Inflammatory macrophage treated with lipopolysaccharide for 4 hours (primary cell): ENCODE data around the gene STK24.
A peak's percentile ranks its signal among the peaks of the same experiment; 100 is the strongest.
"Not testable (repeated sequence)": the region's sequence is repeated elsewhere in the genome, so short reads cannot be mapped to it uniquely, and the experiment has no call there.

Experiments used
- DNase-seq: peaks from one replicate; pipeline ENCODE4 v3.0.0-alpha.2; 2020

STK24 gene

DNA sequence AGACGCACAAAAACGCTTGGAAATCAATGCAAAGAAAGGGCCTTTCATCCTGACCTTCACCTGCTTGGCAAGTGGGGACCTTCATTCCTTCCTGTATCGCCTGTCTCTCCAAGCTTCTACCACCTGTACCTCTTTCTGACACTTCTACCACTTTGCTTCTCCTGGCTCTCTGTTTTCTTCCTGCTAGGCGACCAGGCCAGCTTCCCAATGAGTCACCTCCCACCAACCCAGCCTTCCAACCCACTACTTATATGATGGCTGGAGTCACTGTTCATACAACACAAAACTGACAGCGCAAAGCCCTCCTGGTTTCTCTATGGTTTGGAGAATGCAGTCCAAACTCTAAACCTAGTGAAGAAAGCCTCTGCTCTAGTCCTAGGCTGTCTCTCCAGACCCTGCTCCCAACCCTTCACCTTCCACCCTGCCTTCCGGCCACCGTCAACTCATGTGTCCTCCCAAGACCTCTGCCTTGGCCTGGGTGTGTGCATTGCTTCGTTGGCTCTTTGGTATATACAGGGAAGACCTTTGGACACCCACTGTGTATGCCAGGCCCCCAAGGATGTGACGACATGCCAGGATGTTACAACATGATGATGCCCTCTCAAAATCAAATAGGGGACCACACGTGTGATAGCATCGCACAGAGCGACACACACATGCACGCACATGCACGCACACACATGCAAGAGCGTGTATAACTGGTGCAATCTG, 148.5 kb downstream of the STK24 start:
- no peak for DNase-seq

DNA sequence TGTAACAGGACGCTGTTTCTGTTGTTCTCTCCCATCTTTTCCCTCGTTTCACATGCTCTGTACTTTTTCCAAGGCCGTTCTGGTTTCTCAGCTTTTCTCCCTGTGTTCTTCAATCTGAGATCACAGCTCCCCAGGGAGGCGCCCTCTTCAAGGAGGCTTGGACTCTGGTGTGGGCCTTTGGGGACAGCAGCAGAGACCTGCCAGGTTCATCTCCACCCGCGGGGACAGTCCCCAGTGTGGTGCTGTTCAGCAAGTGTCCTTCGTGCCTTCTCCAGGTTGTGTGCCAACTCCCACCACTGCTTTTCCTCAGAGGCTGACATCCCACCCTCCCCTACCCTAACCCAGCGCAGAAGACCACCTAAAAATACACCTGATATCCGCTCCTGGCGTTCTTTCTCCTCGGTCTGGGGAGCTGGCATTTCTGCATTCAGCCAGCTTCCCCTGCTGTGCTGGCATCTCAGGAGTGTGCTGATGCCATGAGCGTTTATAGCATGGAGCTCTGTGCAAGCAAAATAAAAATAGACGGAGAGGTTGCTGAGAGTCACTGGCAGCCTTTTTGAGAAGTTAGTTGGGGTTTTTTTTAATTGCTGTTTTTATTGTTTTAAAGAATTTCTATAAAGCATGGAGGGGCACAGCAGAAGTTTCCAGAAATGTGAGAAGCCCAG, 149.4 kb downstream of the STK24 start:
- no peak for DNase-seq

DNA sequence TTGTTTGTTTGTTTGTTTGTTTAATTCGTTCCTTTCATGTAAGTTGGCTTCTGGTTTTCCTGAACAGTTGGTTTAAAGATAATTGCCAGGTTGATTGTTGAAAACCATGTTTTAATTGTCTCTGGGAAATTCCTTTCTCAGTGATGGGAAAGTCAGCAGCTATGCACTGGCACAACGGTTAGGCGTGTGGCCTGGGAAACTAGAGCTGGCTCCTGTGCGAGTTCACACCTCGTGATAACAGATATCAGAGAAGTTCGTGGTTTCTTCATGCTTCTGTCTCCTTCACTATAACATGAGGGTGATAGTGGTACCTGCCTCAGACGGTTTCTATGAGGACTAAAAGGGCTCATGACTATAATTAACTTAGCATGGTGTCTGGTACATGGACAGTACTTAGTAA, 153.5 kb downstream of the STK24 start:
- no peak for DNase-seq

DNA sequence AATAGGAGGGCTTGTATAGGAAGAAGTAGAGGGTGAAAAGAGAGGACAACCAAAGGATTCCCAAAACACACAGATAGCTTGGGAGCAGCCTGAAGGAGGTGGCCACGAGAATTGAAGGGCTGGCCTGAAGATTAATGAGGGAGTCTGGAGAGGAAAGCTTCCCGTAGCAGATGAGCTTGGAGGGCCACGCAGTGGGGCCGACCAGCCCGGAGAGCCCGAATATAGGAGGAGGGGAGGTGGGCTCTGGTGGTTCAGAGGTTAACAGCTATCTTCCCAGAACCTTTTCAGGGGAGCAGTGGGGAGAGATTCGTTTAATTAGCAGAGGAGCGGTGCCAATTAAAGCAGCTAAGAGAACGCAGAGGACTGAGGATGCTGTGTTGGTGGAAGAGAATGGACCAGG, 154.9 kb downstream of the STK24 start:
- DNase-seq, result no peak

DNA sequence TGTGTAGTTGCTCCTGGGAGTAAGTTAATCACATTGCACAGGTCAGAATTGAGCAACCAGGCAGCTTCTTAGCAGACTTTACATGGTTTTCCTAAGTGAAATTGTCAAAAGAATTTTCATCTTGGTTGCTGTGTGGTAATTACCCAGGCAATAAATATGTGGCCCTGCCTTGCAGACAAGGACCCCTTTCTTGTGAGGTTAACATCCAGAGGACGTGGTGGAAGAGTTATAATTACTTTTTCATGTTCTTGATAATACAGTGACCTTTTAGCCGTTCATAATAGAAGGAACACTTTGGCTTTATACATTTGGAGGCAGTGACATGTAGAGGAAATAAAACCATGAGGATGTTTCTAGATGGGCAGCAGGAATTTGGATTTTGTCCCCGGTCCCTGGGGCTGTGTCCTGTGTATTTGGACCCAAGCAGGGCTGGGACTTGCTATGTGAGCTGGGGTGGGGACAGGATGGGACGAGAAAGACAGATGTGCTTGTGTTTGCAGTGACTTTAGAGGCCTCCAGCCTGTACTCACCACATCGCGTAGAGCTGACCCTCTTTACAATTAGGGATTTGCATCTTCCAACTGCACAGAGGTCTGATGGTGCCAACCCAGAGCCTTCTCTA, 156.2 kb downstream of the STK24 start:
- no peak for DNase-seq

DNA sequence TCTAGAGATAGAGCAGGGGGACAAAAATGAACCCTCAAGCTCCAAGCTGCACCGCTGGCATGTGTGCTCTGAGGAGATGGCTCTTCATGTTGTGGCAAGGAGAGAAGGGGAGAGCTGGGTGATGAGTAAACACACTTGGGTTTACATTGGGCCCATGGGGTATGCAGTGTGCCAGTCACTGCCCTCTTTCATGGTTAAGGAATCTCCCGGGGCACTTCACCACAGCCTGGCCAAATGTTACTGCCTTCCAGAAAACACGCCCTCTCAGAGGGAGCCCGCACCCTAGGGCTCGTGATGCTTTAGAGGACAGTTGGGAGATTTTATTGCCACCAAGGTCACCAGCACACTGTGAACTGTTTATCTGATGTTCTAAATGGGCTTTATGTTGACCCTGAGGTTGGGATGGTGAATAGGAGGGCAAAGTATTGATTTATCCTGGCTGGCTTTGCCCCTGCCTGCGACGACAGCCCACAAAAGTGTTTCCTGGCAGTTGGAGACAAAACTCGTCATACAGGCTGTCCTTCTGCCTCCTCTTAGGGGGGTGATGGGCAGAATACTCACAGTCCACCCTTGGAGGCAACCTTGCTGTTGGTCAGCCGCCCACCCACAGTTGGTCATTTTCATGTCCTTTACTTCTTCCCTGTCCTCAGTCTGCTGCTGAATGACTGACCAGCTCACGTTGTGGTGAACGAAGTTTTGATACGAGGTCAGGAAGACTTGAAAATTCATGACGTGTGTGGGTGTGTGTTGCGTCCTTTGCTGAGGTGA, 156.9 kb downstream of the STK24 start:
- DNase-seq, result no peak

DNA sequence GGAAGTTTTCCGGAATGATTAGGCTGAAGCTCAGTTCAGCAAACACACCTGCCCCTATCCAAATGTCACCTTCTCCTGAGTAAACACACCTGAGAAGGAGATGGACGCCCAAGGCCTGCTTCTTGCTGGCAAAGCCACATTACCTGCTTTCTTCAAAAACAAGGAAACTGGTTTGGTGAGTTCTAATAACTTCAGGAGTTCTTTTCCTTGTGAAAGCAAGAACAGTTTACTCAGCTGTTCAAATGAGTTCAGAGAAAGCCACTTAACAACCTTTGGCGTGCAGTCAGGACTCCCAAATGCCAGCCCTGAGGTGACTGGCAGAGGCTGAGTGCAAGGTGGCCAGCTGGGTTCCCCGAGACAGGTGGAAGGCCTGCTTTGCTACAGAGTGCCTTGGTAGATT, 160.5 kb downstream of the STK24 start:
- no peak for DNase-seq

DNA sequence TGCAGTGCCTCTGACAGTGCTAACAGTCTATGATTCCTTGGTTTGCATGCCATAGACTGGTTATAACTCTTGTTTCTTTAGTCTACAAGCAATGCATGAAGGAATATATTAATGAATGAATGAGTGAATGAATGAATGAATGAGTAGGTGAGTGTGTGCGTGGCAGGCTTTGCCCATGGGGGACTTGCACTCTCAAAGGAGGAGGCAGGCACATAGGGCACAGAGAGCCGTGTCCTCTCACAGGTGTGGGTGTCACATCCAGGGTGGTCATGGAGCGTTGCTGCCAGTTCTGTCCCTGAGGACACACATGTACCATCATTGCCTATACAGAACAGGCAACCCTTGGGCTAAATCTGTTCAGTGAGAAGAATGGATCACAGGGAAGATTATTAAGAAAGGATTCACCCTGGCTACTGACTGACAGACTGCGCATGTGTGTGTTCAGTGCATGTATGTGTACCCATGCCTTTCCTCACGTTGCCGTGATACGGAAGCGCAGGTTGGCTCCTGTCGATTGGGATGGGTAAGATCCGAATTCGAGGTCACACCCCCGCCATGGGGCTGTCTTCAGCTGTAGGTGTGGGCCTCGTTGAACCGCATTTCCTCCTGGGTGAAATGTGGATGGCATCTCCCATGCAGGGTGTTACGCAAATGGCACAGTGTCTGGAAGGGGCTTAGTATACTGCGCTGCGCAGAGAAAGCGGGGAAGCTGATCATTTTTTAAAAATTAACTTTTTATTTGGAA, 161.4 kb downstream of the STK24 start:
- DNase-seq, result no peak

DNA sequence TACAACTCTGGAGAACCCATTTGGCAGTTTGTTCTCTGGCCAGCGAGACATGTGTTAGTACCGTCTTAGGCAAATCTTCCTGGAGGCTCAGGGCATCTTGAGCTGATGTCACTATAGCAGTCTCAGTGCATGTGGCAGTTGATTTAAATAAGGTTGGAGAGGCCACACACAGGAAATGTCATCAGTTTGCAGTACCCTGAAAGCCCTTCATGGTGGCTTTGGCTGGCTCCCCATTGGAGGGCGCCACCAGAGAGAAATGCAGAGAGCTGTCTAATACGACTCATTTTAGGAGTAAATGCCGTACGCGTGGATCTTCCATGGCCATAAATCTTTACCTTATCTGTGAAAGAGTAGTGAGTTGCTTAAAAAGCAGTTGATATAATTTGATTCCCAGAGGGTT, 163.1 kb downstream of the STK24 start:
- no peak for DNase-seq

DNA sequence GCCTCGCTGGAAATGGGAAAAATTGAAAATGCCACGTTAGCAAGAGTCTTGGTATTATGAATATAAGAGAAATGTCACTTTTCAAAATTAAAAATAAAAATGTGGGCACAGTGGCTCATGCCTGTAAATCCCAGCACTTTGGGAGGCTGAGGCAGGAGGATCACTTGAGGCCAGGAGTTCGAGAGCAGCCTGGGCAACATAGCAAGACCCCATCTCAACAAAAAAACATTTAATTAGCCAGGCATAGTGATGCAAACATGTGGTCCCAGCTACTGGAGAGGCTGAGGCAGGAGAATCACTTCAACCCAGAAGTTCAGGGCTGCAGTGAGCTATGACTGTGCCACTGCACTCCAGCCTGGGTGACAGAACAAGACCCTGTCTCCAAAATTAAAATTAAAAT, 163.6 kb downstream of the STK24 start:
- DNase-seq, result not testable (repeated sequence)

DNA sequence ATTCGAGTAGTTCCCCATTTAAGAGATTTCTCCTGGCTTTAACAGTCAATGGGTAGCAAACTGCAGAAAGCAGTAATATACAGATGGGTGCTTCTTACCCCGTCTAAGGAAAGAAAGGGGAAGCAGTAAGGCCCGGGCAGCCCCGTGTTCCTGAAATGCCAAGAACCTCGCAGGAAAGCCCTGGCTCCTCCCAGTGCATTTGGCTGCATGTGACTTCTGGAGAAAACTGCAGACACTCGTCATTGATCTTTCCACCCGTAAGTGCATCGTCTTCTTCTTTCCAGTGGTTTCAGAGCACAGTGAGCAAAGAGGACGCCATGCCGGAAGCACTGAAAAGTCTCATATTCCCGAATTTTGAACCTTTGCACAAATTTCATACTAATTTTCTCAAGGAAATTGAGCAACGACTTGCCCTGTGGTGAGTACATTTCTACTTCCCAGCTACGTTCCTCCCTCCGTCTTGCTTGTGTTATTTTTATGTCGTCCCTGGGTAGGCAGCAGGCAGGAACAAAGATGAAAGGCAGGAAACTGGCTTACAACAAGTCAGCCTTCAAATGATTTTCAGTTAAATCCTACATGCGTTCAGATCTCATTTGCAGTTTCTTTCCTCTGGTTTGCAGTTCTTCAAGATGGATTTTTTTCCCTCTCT, 165.2 kb downstream of the STK24 start:
- DNase-seq, result peak; percentile 72

DNA sequence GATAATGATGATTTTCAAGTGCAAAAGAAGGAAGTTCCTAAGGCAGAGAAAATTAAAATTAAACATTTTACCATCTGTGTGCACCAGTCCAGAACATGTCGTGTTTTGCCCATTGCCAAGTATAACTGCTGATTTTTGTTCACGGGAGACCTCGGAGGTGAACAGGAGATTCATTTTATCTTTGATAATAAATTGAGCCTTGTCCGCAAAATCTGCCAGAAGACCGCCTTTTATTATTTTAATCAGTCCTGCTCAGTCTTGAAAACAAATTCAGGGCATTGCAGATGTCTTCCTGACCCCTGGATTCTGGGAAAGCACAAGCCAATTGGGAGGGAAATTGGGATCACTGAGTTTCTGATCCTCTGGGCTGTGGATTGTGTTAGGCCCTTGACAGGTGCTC, 165.9 kb downstream of the STK24 start:
- no peak for DNase-seq

DNA sequence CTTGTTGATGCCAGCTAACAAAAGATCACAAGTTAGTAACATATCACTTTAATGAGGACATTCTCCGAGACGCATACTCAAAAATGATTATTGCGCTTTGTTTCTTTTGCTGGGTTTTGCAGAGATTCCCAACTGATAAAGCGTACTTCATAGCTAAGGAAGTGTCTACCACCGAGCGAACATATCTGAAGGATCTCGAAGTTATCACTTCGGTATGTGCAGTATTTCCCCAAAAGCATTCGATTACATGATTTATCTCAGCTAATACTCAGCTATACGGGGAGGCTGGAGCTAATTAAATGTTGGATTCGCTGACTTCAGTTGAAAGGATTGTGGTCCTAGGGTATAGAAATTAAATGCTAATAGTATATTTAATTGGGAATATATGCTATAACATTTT, 166.3 kb downstream of the STK24 start:
- DNase-seq, result no peak

DNA sequence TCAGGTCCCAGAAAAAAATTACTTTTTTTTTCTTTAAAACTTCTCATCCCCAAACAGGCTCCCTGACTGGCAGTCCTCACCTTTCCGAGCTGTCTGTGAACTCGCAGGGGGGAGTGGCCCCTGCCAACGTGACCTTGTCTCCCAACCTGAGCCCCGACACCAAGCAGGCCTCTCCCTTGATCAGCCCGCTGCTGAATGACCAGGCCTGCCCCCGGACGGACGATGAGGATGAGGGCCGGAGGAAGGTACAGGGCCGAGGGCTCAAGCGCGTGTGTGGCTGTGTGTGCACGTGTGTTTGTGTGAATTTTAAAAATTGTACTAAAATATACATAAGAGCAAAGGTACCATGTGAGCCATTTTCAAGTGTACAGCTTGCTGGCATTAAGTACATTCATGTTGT, 167.6 kb downstream of the STK24 start:
- DNase-seq, result no peak

DNA sequence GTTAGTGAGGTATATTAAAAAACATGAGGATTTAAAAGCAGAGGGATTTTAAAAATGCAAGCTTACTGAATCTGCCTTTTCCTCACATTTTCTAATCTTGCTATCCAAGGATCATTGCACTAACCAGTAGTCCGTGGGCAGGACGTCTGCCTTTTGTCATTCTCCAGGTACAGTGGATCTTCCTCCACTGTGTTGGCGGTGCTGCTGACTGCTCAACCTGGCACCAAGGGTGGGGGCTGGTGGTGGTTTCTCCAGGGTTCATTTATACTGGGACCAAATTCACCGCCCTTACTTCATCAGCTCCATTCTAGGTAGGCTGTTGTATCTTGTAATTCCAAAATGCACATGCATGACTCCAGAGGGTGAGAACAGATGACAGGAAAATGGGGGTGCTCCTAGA, 169.3 kb downstream of the STK24 start:
- no peak for DNase-seq

DNA sequence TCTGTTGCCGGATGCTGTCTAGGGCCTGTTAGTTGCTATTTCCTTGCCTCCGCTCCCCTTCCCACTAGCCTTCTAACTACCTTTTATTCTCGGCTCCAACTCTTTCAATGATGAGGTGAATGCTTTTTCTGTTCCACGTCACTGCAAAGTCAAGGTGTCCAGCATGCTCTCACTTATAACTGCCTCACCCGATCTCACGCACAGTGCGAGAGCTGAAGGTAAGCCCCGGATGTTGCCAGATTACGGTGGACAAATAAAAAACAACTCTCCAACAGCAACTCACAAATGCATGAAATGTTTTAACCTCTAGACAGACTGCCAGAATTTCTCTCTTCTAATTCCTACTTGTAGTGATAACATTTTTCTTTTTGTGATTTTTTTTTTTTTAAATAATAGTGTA, 169.9 kb downstream of the STK24 start:
- DNase-seq, result no peak

DNA sequence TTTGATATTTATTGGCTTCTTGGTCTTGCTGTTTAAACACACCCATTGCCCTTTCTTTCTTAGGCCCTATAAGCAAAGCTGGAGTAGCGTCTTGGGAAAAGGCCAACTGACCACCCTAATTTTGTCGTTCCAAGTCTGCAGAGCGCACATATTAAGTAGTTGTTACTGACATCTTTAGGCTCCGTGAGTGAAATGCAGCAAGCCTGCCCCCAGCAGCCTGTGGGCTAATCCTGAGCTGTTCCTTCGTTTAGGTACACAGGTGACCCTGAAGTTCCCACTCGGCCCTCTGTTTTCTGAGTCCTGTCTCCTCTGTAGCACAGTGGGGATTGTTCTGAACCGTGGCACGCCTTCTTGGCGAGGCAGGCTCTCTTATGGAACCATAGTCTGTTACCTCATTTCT, 170.5 kb downstream of the STK24 start:
- DNase-seq, result no peak

DNA sequence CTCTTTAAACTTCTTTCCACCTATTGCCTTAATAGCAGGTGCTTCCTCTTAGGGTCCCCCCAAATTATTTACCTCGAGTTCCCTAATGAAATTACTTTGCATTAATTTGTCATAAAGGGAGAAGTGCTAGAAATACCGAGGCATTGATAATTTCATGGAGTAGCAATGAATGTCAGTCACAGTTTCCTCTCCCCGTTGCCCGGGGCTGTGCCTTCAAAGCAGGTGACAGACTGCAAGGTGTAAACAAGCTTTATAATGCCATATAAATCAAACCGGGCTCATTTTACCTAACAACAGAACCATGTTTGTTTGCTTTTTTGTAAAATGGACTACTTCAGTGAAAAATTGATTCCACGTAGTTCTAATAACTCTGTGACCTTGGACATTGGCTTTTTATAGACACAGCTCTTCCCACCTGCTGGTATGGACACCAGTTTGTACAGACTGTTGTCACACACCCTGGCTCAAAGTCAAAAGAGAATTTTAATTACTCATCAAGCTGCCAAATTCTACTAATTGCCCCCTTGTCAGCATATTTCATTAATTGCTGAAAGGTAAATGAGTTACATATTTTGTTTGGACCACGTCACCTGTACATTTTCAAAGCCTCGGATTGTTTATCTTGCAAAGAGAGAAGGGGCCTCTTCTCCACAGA, 171.1 kb downstream of the STK24 start:
- DNase-seq, result no peak

DNA sequence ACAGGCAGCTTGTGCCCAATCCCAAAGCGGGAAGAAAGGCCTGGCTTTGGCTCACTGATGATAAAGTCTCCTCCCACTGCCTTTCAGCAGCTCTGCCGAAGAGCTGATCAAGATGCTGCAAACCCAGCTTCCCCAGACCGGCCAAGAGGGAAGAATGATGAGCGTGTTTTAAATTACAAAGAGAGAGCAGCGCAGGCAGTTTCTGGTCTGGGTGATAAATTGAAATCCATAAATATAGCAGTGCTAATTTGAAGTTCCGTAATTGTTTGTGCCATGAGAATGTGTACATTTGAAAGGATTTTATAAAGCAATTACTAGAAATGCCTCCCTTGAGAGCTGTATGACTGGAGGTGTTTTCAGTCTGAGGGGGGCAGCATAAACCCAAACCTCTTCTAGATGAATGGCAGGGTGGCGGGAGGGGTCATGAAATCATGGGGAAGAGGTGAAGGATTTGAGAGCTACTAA, 171.8 kb downstream of the STK24 start:
- no peak for DNase-seq

DNA sequence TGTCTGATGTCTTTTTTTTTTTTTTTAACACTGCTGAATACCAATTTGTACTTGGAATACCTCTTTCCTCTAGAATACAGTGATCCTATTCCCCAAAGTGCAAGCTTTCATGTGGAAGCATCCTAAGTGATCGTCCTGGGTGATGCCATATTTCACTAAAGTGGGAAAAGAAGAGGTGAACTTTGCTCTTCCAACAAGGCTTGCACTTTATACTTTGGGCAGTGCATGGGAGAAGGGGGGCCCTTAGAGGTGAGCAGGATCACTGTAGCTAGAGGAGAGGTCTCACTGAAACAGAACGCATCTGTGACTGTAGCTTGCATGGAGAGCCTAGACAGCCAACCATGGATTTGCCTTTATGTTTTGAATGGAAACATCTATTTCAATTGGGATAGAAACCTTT, 173.8 kb downstream of the STK24 start:
- no peak for DNase-seq

DNA sequence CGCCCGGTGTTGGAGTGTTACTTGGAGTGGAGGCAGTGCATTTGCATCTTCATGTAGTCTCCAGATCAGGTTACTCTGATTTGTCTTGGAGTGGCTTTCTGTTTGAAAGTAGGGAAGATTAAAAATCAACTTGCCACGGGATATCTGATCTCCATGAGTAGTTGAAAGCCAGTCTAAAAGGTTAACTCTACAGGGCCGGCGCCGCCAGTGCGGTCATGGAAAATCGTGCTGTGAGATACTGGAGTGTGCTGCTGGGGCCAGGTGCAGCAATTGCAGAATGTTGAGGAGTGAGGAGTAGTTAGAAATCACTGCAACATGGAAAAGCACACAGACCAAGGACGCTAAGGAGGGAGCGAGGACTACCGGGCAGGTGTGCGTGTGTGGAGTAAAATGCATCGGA, 175.0 kb downstream of the STK24 start:
- no peak for DNase-seq

DNA sequence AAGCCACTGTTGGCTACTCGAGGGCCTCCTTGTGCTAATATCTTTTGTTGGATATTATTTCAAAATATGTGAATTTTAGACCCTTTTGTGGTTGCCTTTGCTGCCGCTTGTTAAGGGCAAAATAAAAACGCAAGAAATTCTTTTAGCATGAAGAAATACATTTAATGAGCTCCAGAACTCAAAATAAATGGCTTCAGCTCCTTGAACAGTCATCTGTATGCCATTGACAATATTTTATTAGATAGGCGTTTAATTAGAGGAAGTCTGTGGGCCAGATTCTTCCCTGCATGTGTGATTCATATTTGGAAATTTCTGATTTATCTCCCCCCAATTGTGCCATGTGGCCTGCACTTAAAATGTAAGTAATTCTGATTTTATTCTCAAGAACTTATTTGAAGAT, 177.2 kb downstream of the STK24 start:
- DNase-seq, result no peak
